Measurements from ENCODE around the gene C15orf40. TPM values are rescaled to one million over a fixed set of nuclear protein-coding genes. Genes with fewer than 3 reads are reported as not detected.

C15orf40 gene
- total RNA-seq, 4 donors from 2014 or later, result 2.0 to 21.2 (median 8.3) TPM

GRCh38 chr15:83018436-83018835, 7.0 kb upstream of the C15orf40 start:
- DNase-seq, result no peak
- H3K27me3 ChIP-seq, result no peaks in the 10 kb centered on the region
- no peak overlapping the region for H3K27ac ChIP-seq
- no peak overlapping the region for H3K4me3 ChIP-seq
- no peaks in the 10 kb centered on the region for H3K4me1 ChIP-seq
- intact Hi-C loops (cut with DNase I; ENCODE audit: low total_unique reads), result no loop called here
- H3K36me3 ChIP-seq, result no peaks in the 10 kb centered on the region
- TF ChIP-seq POLR2A (IDR thresholded peaks at IDR 0.05) (no peak), CTCF (IDR thresholded peaks at IDR 0.05) (no peak)
- H3K9me3 ChIP-seq, result no peaks in the 10 kb centered on the region

DNA sequence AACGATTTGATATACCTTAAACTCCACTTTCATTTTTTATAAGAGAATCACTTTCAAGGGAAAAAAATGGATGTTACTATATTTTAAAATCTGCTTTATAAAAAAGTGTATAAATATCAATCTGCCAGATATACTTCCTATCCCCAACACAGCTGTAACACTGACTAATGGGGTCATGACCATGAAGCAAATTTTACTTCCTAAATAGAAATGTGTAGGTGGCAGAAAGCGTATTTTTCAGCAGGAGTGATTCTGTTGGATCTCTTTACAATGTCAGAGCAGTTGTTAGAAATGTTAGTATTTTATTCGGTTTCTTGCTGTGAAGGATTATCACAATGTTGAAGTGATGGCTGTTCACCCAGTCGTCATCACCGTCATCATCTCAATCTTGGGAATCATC, 5.5 kb upstream of the C15orf40 start:
- no peak for DNase-seq
- no peaks in the 10 kb centered on the region for H3K27me3 ChIP-seq
- H3K36me3 ChIP-seq, result no peaks in the 10 kb centered on the region
- no peak overlapping the region for H3K4me3 ChIP-seq
- no peaks in the 10 kb centered on the region for H3K4me1 ChIP-seq
- intact Hi-C loops (cut with DNase I; ENCODE audit: low total_unique reads), result no loop called here
- no peak overlapping the region for H3K27ac ChIP-seq
- no peak for TF ChIP-seq POLR2A (IDR thresholded peaks at IDR 0.05)
- TF ChIP-seq CTCF (IDR thresholded peaks at IDR 0.05), result no peak
- no peaks in the 10 kb centered on the region for H3K9me3 ChIP-seq

DNA sequence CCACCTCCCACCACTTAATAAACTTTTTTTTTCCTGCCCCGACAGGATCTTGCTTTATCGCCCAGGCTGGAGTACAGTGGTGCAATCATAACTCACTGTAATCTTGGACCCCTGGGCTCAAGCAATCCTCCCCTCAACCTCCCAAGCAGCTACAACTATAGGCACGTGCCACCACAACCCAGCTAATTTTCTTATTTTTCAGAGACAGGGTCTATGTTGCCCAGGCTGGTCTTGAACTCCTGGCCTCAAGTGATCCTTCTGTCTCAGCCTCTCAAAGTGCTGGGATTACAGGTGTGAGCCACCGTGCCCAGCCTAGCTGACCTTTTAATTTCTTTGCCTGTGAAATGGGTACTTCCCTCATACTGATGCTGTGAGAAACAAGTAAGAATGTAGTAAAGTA, 3.9 kb upstream of the C15orf40 start:
- Histone ChIP-seq H3K27me3 (no peaks in the 10 kb centered on the region), H3K4me3 (no peak overlapping the region), H3K36me3 (no peaks in the 10 kb centered on the region), H3K4me1 (no peaks in the 10 kb centered on the region), H3K9me3 (no peaks in the 10 kb centered on the region), H3K27ac (no peak overlapping the region)
- no peak for TF ChIP-seq CTCF (IDR thresholded peaks at IDR 0.05)
- TF ChIP-seq POLR2A (IDR thresholded peaks at IDR 0.05), result no peak
- intact Hi-C loops (cut with DNase I; ENCODE audit: low total_unique reads), result no loop called here
- DNase-seq, result no peak

DNA sequence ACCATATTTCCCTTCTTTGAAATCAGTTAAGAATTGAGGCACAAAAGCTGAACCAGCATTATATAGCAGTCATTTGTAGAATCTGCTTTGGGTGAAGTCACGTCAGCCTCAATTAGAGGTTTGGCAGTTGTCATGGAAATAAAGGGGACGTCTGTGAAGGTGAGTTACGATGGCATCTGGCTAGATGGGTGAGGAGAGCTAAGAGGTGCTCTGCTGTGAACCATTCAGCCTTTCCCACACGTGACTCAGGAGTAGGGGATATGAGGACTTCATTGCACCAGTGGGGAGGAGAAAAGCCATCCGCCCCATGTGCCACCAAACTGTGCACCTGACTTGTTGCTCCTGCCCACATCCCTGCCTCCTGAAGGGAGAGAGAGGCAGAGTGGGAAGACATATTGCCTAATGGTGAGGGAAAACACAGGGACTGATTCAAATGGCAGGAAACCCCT, 2.8 kb upstream of the C15orf40 start:
- H3K27me3 ChIP-seq, result no peaks in the 10 kb centered on the region
- H3K4me1 ChIP-seq, result no peaks in the 10 kb centered on the region
- TF ChIP-seq POLR2A (IDR thresholded peaks at IDR 0.05), result no peak
- no peak for TF ChIP-seq CTCF (IDR thresholded peaks at IDR 0.05)
- no peak overlapping the region for H3K27ac ChIP-seq
- H3K36me3 ChIP-seq, result no peaks in the 10 kb centered on the region
- no peaks in the 10 kb centered on the region for H3K9me3 ChIP-seq
- H3K4me3 ChIP-seq, result no peak overlapping the region
- DNase-seq, result no peak
- intact Hi-C loops (cut with DNase I; ENCODE audit: low total_unique reads), result no loop called here

DNA sequence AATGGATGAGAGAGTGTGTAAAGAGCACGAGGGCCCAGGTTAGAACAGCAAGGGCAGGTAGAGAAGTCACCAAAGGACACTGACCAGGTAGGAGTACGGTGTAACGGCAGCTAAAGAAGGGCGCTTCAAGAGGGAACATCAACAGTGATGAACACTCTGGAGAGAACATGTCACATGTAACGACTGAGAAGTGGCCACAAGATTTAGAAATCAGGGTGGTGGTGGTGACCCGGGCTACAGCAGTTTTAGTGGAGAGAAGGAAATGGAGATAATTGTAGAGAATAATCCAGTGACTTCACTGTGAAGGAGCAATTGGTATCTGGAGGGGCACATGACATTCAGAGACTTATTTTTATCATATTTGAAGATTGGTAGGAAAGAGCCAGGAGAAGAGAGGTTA, 1.2 kb upstream of the C15orf40 start:
- Histone ChIP-seq H3K36me3 (no peaks in the 10 kb centered on the region), H3K27ac (no peak overlapping the region), H3K27me3 (no peaks in the 10 kb centered on the region), H3K4me3 (no peak overlapping the region), H3K9me3 (no peaks in the 10 kb centered on the region), H3K4me1 (no peaks in the 10 kb centered on the region)
- no peak for DNase-seq
- intact Hi-C loops (cut with DNase I; ENCODE audit: low total_unique reads), result no loop called here
- TF ChIP-seq CTCF (IDR thresholded peaks at IDR 0.05), result no peak
- no peak for TF ChIP-seq POLR2A (IDR thresholded peaks at IDR 0.05)

Data from uterus (tissue), 4 donors.